Uterus (tissue), 4 donors: Measurements from ENCODE around the gene SDK2. TPM values are rescaled to one million over a fixed set of nuclear protein-coding genes. Genes with fewer than 3 reads are reported as not detected.

ENCODE experiments used
- DNase-seq, 2 donors: peaks; one replicate each; pipeline ENCODE4 v3.0.0-alpha.2; 2019 to 2020
- H3K27ac ChIP-seq, 2 donors: fragments of 200-600 bp; sonication (generic); 1 replicate in 1 of 2; 2 replicates in 1 of 2; pipeline ENCODE4 v1.5.1; 2016 to 2018
- H3K27me3 ChIP-seq, 2 donors: fragments of 200-600 bp; sonication (generic); one replicate each; pipeline ENCODE4 v1.5.1; 2018 to 2019; ENCODE audit warnings: control low read depth in 1 of 2
- H3K36me3 ChIP-seq, 2 donors: fragments of 200-600 bp; sonication (generic); one replicate each; pipeline ENCODE4 v1.5.1; 2019; ENCODE audit warnings: control low read depth in 1 of 2
- H3K4me1 ChIP-seq, 2 donors: fragments of 200-600 bp; sonication (generic); one replicate each; pipeline ENCODE4 v1.5.1; 2018 to 2019; ENCODE audit warnings: control low read depth in 1 of 2
- H3K4me3 ChIP-seq, 2 donors: fragments of 200-600 bp; sonication (generic); 1 replicate in 1 of 2; 2 replicates in 1 of 2; pipeline ENCODE4 v1.5.1; 2018 to 2019; ENCODE audit warnings: mild to moderate bottlenecking in 1 of 2
- H3K9me3 ChIP-seq, 2 donors: fragments of 200-600 bp; sonication (generic); one replicate each; pipeline ENCODE4 v1.5.1; 2019; ENCODE audit warnings: control low read depth in 1 of 2
- POLR2A ChIP-seq, 2 donors: fragments of 450-650 bp; IDR thresholded peaks; one replicate each; pipeline ENCODE4 v1.6.1; 2016; ENCODE audit warnings: antibody characterized with exemption in 2 of 2, mild to moderate bottlenecking in 1 of 2, moderate library complexity in 1 of 2
- intact Hi-C: fragments of 100-400 bp; cut with DNase I; formaldehyde crosslinking; loops from one replicate; pipeline ENCODE4 v1.15.1; 2023; ENCODE audit warnings: low total_unique reads
- total RNA-seq, 4 donors: library from RNA; depleted of rRNA in 3 of 4; stranded (reverse); fragments of >200 nt in 3 of 4; gene quantifications; one replicate each; pipeline versions ENCODE4 v1.1.0 to v1.2.4, GENCODE V29; 2014 to 2023
- TF ChIP-seq, protein P1 (sequence below), 4 experiments: fragments of 200-600 bp in 2 of 4; fragments of 450-650 bp in 2 of 4; sonication (generic) in 2 of 4; IDR thresholded peaks; one replicate each; pipeline ENCODE4 v1.5.1; 2016 to 2019; ENCODE audit warnings: antibody characterized with exemption in 4 of 4, mild to moderate bottlenecking in 2 of 4, moderate library complexity in 1 of 4
- donor health status: DM: yes; HTN: yes; CAD: no.

SDK2 gene
- total RNA-seq, 4 donors from 2014 or later: 1.1 to 5.0 TPM; not detected in 2

DNA sequence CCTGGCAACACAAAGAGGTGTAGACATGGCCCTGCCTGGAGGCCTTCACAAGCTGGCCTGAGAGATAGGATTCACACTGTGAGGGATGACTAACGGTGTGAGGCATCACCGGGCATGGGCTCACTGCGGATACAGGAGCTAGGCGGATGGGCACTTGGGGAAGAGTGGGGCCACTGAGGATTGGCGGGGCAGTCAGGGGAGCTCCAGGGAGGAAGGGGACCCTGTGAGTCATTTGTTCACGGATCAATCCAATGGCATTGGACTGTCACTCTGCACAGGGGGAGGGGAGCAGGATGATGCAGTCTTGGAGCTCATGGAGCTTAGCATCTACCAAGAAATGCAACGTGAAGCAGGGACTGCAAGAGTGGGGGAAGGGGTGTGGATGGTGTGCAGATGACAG is 117.3 kb downstream of the SDK2 start:
- Histone ChIP-seq H3K36me3 (no peaks in the 10 kb centered on the region), H3K27ac (no peak overlapping the region), H3K4me1 (no peaks in the 10 kb centered on the region), H3K9me3 (no peaks in the 10 kb centered on the region), H3K27me3 (no peaks in the 10 kb centered on the region), H3K4me3 (no peak overlapping the region)
- intact Hi-C loops: no loop called here
- DNase-seq: no peak
- TF ChIP-seq, protein P1, sequence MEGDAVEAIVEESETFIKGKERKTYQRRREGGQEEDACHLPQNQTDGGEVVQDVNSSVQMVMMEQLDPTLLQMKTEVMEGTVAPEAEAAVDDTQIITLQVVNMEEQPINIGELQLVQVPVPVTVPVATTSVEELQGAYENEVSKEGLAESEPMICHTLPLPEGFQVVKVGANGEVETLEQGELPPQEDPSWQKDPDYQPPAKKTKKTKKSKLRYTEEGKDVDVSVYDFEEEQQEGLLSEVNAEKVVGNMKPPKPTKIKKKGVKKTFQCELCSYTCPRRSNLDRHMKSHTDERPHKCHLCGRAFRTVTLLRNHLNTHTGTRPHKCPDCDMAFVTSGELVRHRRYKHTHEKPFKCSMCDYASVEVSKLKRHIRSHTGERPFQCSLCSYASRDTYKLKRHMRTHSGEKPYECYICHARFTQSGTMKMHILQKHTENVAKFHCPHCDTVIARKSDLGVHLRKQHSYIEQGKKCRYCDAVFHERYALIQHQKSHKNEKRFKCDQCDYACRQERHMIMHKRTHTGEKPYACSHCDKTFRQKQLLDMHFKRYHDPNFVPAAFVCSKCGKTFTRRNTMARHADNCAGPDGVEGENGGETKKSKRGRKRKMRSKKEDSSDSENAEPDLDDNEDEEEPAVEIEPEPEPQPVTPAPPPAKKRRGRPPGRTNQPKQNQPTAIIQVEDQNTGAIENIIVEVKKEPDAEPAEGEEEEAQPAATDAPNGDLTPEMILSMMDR (IDR thresholded peaks at IDR 0.05): no peak
- no peak for TF ChIP-seq POLR2A (IDR thresholded peaks at IDR 0.05)

- Histone ChIP-seq H3K4me1 (no peaks in the 10 kb centered on the region), H3K36me3 (no peaks in the 10 kb centered on the region), H3K4me3 (no peak overlapping the region), H3K9me3 (no peaks in the 10 kb centered on the region), H3K27me3 (no peaks in the 10 kb centered on the region), H3K27ac (no peak overlapping the region)
- TF ChIP-seq, protein P1 (IDR thresholded peaks at IDR 0.05): no peak
- no peak for TF ChIP-seq POLR2A (IDR thresholded peaks at IDR 0.05)
- intact Hi-C loops: no loop called here
- DNase-seq: no peak
Observed at GRCh38 chr17:73524941-73525679, 119.1 kb downstream of the SDK2 start.

DNA sequence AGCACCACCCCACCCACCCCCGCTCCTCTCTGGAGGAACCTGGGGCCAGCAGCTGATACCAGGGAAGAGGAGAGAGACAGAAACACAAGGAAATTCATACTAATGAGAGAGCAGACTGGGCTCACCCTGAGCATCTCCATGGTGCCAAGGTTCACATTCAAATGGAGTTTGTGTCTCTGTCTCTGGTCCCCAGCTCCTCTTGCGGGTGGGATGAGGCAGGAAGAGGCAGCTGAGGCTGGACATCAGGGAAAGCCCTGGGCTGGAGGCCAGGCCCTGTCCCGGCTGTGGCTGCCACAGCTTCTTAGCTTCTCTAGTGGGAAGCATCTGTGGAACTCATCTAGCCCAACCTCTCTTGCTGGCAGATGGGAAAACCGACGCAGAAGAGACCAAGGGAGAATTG is 121.5 kb downstream of the SDK2 start:
- no peak for TF ChIP-seq POLR2A (IDR thresholded peaks at IDR 0.05)
- TF ChIP-seq, protein P1 (IDR thresholded peaks at IDR 0.05): no peak
- H3K4me3 ChIP-seq: no peak overlapping the region
- no peaks in the 10 kb centered on the region for H3K4me1 ChIP-seq
- H3K27ac ChIP-seq: no peak overlapping the region
- H3K27me3 ChIP-seq: no peaks in the 10 kb centered on the region
- H3K36me3 ChIP-seq: no peaks in the 10 kb centered on the region
- no peaks in the 10 kb centered on the region for H3K9me3 ChIP-seq
- no peak for DNase-seq
- intact Hi-C loops: no loop called here

DNA sequence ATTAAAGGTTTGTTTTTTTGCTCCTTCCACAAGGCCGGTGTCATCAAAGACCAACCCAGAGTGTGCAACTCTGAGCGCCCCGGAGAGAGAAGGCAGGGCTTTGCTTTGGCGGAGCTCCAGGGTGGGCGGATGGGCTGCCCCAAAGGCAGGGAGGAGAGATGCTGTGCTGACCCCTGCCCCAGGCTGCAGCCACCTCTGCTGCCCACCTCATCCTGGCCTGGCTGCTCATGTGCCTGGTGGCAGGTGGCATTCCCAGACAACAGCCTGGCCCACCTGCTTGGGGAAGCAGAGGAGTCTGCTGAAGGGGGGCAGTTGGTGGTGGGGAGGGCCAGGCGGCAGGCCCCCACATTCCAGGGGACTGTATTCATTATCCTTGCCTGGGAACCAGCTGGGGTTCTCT is 122.1 kb downstream of the SDK2 start:
- H3K27ac ChIP-seq: no peak overlapping the region
- no peaks in the 10 kb centered on the region for H3K4me1 ChIP-seq
- H3K36me3 ChIP-seq: no peaks in the 10 kb centered on the region
- DNase-seq: no peak
- TF ChIP-seq POLR2A (IDR thresholded peaks at IDR 0.05): no peak
- TF ChIP-seq, protein P1 (IDR thresholded peaks at IDR 0.05): no peak
- no peaks in the 10 kb centered on the region for H3K9me3 ChIP-seq
- intact Hi-C loops: no loop called here
- no peaks in the 10 kb centered on the region for H3K27me3 ChIP-seq
- no peak overlapping the region for H3K4me3 ChIP-seq

- Histone ChIP-seq H3K36me3 (no peaks in the 10 kb centered on the region), H3K9me3 (no peaks in the 10 kb centered on the region), H3K4me3 (no peak overlapping the region), H3K27ac (no peak overlapping the region), H3K4me1 (no peaks in the 10 kb centered on the region), H3K27me3 (no peaks in the 10 kb centered on the region)
- DNase-seq: no peak
- intact Hi-C loops: no loop called here
- TF ChIP-seq, protein P1 (IDR thresholded peaks at IDR 0.05): no peak
- no peak for TF ChIP-seq POLR2A (IDR thresholded peaks at IDR 0.05)
Observed at GRCh38 chr17:73521376-73521775, 122.9 kb downstream of the SDK2 start.
